Hepatocyte (in vitro differentiated cells): ENCODE results near the gene DOCK1. TPM values are rescaled to one million over a fixed set of nuclear protein-coding genes. Genes with fewer than 3 reads are reported as not detected.

Experiments used
- DNase-seq: peaks from one replicate; pipeline ENCODE4 v3.0.0-alpha.2; 2016; ENCODE audit warnings: low spot score
- H2AFZ ChIP-seq: fragments of 200-600 bp; sonication (generic); 2 replicates; pipeline ENCODE4 v1.6.0; 2016; ENCODE audit warnings: antibody characterized with exemption, mild to moderate bottlenecking
- H3K27ac ChIP-seq: fragments of 200-600 bp; sonication (generic); 2 replicates; pipeline ENCODE4 v1.5.1; 2016; ENCODE audit warnings: mild to moderate bottlenecking
- H3K27me3 ChIP-seq: fragments of 200-600 bp; sonication (generic); 2 replicates; pipeline ENCODE4 v1.6.1; 2016
- H3K36me3 ChIP-seq: fragments of 200-600 bp; sonication (generic); replicated peaks from 2 replicates; pipeline ENCODE4 v1.5.1; 2016; ENCODE audit warnings: low read depth; ENCODE audit not compliant: insufficient read depth
- H3K4me1 ChIP-seq: fragments of 200-600 bp; sonication (generic); 2 replicates; pipeline ENCODE4 v1.5.1; 2016; ENCODE audit warnings: mild to moderate bottlenecking, moderate library complexity; ENCODE audit not compliant: insufficient read depth
- H3K4me2 ChIP-seq: fragments of 200-600 bp; sonication (generic); 2 replicates; pipeline ENCODE4 v1.6.0; 2016
- H3K4me3 ChIP-seq: fragments of 200-600 bp; sonication (generic); 2 replicates; pipeline ENCODE4 v1.5.1; 2016; ENCODE audit warnings: mild to moderate bottlenecking
- H3K79me2 ChIP-seq: fragments of 200-600 bp; sonication (generic); 2 replicates; pipeline ENCODE4 v1.6.0; 2017; ENCODE audit warnings: mild to moderate bottlenecking
- H3K9me2 ChIP-seq: fragments of 200-600 bp; sonication (generic); replicated peaks from 2 replicates; pipeline ENCODE4 v1.6.0; 2017; ENCODE audit warnings: mild to moderate bottlenecking; ENCODE audit not compliant: insufficient read depth
- H3K9me3 ChIP-seq: fragments of 200-600 bp; sonication (generic); 2 replicates; pipeline ENCODE4 v1.5.1; 2016; ENCODE audit warnings: low read depth, mild to moderate bottlenecking
- H4K20me1 ChIP-seq: fragments of 200-600 bp; sonication (generic); 2 replicates; pipeline ENCODE4 v1.6.0; 2016; ENCODE audit warnings: mild to moderate bottlenecking; ENCODE audit not compliant: insufficient read depth, poor library complexity, severe bottlenecking
- EZH2 ChIP-seq: fragments of 200-600 bp; sonication (generic); IDR thresholded peaks from 2 replicates; pipeline ENCODE4 v1.6.1; 2016; ENCODE audit warnings: antibody characterized with exemption, mild to moderate bottlenecking, borderline replicate concordance
- EZH2phosphoT487 ChIP-seq: fragments of 200-600 bp; sonication (generic); IDR thresholded peaks from one replicate; pipeline ENCODE4 v1.6.1; 2018; ENCODE audit warnings: antibody characterized with exemption, mild to moderate bottlenecking, low read depth, moderate library complexity; ENCODE audit not compliant: unreplicated experiment, severe bottlenecking
- WGBS: methylation state at CpG from one replicate; pipeline ENCODE4 v1.1.6; 2016; ENCODE audit warnings: low lambda C conversion rate; ENCODE audit errors: missing lambda C conversion rate; 5-methylcytosine and 5-hydroxymethylcytosine counted together
- polyA plus RNA-seq: library from polyadenylated mRNA; unstranded; fragments of >200 nt; fragmentation: Nextera tagmentation; extraction: Ambion mirVana; gene quantifications from 2 replicates; pipeline ENCODE4 v1.2.1, GENCODE V29; 2016
- total RNA-seq: library from RNA; depleted of rRNA; stranded (reverse); fragments of >200 nt; gene quantifications from 2 replicates; pipeline ENCODE4 v1.2.3, GENCODE V29; 2014
- TF ChIP-seq, protein P1 (sequence below): fragments of 200-600 bp; sonication (generic); IDR thresholded peaks from 2 replicates; pipeline ENCODE4 v1.5.1; 2016; ENCODE audit warnings: antibody characterized with exemption, mild to moderate bottlenecking; ENCODE audit not compliant: poor library complexity

DOCK1 gene
- total and polyA plus RNA-seq, 2 experiments from 2014 or later, result 16.0 to 55.5 TPM

DNA sequence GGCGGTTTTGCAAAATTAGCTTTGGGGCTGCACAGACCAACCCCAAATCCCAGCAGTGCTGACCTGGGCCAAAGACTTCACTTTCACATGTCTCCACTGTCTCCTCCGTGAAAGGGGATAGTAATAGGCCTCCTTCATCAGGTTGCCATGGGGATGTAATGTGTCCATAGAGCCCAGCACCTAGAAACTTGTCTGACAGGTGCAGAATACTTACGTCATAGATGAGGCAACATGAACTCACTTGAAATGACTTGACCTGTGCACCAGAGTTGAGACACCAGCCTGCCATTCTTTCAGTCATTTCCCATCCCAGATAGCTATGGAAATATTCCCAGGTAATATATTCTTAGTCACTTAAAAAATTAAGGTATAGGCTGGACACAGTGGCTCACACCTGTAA lies 196.9 kb downstream of the DOCK1 start:
- no peaks in the 10 kb centered on the region for H4K20me1 ChIP-seq
- 93% methylated on average over 3 of the region's 3 CpGs for WGBS
- H3K4me3 ChIP-seq, result no peak overlapping the region

DNA sequence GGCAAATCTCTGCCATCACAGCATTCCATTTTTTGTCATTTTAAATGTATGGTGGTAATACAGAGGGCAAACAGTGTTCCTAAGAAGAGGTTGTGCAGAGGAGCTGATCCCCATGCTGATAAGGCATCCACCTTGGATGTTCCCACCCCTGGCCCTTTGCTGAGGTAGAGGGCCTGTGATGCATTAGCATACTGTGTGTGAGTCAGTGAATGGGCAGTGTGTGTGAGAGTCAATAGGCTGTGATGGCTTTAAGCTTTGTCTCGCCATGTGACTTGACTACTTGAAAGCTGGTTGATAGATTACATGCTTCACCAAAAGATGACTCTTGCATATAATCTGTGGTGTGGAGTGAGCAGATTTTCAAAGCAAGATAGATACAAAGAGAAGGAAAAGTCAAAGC lies 209.9 kb downstream of the DOCK1 start:
- no peak for DNase-seq
- 100% methylated on average over 1 of the region's 1 CpG for WGBS

More for the DNA sequence above, 196.9 kb downstream of the DOCK1 start:
- no peaks in the 10 kb centered on the region for H3K9me2 ChIP-seq
- H3K4me1 ChIP-seq, result no peaks in the 10 kb centered on the region
- no peaks in the 10 kb centered on the region for H3K36me3 ChIP-seq
- DNase-seq, result no peak
- no peaks in the 10 kb centered on the region for H3K27me3 ChIP-seq
- TF ChIP-seq EZH2phosphoT487 (no peak), EZH2 (no peak)
- TF ChIP-seq, protein P1, sequence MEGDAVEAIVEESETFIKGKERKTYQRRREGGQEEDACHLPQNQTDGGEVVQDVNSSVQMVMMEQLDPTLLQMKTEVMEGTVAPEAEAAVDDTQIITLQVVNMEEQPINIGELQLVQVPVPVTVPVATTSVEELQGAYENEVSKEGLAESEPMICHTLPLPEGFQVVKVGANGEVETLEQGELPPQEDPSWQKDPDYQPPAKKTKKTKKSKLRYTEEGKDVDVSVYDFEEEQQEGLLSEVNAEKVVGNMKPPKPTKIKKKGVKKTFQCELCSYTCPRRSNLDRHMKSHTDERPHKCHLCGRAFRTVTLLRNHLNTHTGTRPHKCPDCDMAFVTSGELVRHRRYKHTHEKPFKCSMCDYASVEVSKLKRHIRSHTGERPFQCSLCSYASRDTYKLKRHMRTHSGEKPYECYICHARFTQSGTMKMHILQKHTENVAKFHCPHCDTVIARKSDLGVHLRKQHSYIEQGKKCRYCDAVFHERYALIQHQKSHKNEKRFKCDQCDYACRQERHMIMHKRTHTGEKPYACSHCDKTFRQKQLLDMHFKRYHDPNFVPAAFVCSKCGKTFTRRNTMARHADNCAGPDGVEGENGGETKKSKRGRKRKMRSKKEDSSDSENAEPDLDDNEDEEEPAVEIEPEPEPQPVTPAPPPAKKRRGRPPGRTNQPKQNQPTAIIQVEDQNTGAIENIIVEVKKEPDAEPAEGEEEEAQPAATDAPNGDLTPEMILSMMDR, result no peak
- H3K79me2 ChIP-seq, result no peaks in the 10 kb centered on the region
- no peak overlapping the region for H3K27ac ChIP-seq
- H3K9me3 ChIP-seq, result no peaks in the 10 kb centered on the region
- H3K4me2 ChIP-seq, result no peak overlapping the region
- no peak overlapping the region for H2AFZ ChIP-seq

DNA sequence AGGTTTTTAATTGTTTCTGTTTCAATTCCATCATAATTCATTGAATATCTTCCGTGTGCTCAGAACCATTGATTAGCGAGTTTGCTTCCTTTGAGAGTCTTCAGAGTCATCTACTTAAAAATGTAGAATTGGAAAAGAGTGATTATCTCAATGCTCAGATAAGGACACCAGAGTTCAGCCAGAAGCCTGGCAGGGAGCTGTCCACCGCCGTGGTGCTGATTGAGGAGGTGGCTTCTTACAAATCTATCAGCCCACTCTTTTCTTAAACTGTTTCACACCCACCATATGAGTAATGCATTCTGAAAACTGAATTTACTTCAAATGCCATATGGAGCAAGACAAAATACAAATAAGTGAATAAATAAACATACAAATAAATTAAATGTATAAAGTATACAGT lies 211.9 kb downstream of the DOCK1 start:
- Histone ChIP-seq H3K36me3 (no peaks in the 10 kb centered on the region), H3K9me3 (no peaks in the 10 kb centered on the region), H3K4me3 (no peak overlapping the region), H3K4me2 (no peak overlapping the region), H3K79me2 (no peaks in the 10 kb centered on the region), H3K9me2 (no peaks in the 10 kb centered on the region), H3K27me3 (no peaks in the 10 kb centered on the region), H3K27ac (no peak overlapping the region), H3K4me1 (no peaks in the 10 kb centered on the region), H4K20me1 (peaks cover 14% of the 10 kb centered on the region), H2AFZ (no peak overlapping the region)
- peak; percentile 66 for DNase-seq
- no peak for TF ChIP-seq EZH2phosphoT487
- TF ChIP-seq EZH2, result no peak
- TF ChIP-seq, protein P1, result no peak
- 51% methylated on average over 4 of the region's 4 CpGs for WGBS

More for the DNA sequence above, 209.9 kb downstream of the DOCK1 start:
- Histone ChIP-seq H3K9me2 (no peaks in the 10 kb centered on the region), H3K4me3 (no peak overlapping the region), H2AFZ (no peak overlapping the region), H3K4me2 (no peak overlapping the region), H3K36me3 (no peaks in the 10 kb centered on the region), H3K79me2 (no peaks in the 10 kb centered on the region), H3K9me3 (no peaks in the 10 kb centered on the region), H3K4me1 (no peaks in the 10 kb centered on the region), H4K20me1 (peaks cover 14% of the 10 kb centered on the region), H3K27ac (no peak overlapping the region), H3K27me3 (no peaks in the 10 kb centered on the region)
- TF ChIP-seq EZH2, result no peak
- TF ChIP-seq, protein P1, result no peak
- no peak for TF ChIP-seq EZH2phosphoT487

DNA sequence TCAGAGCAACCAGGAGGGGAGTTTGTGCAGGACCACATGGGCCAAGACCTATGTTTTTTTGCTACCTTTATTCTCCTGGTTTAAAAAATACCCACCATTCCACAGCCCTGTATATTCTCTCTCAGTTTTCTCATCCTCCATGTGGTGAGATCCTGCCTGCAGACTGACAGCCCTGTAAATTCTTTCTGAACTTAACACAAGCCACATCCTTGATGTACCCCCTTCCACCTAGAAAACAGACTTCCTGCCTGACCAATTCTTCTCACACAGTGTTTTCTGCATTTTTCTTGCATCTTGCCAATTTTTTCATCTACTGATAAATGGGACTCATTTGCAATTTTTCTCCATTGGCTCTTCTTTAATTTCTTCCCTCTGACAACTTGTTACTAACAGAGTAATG lies 212.8 kb downstream of the DOCK1 start:
- H3K36me3 ChIP-seq, result no peaks in the 10 kb centered on the region
- TF ChIP-seq, protein P1, result no peak
- TF ChIP-seq EZH2phosphoT487 (no peak), EZH2 (no peak)
- no peak overlapping the region for H3K4me3 ChIP-seq
- peaks cover 14% of the 10 kb centered on the region for H4K20me1 ChIP-seq
- no peaks in the 10 kb centered on the region for H3K9me3 ChIP-seq
- no peaks in the 10 kb centered on the region for H3K79me2 ChIP-seq
- no peaks in the 10 kb centered on the region for H3K4me1 ChIP-seq
- H3K9me2 ChIP-seq, result no peaks in the 10 kb centered on the region
- H2AFZ ChIP-seq, result no peak overlapping the region
- DNase-seq, result no peak
- H3K27ac ChIP-seq, result no peak overlapping the region
- no peak overlapping the region for H3K4me2 ChIP-seq
- no peaks in the 10 kb centered on the region for H3K27me3 ChIP-seq
